Cortex of kidney (tissue), 1 donor: ENCODE results near the gene SPATA24.
"Not testable (repeated sequence)": the region's sequence is repeated elsewhere in the genome, so short reads cannot be mapped to it uniquely, and the experiment has no call there.

ENCODE experiments used
- DNase-seq: peaks from one replicate; lab custom pipeline; 2025; lab: John Stamatoyannopoulos, UW

Gene SPATA24

GRCh38 chr5:139394654-139395566, 9.0 kb downstream of the SPATA24 start, which contains the start of gene PROB1:
TSS of gene PROB1 (minus strand) at chr5:139395104. CDS start at chr5:139395081, 23 bp downstream.
- no peak for DNase-seq

- DNase-seq: no peak
Observed at GRCh38 chr5:139394123-139394653, 9.7 kb downstream of the SPATA24 start.

- DNase-seq: no peak
Observed at GRCh38 chr5:139393497-139394122, 10.3 kb downstream of the SPATA24 start.

- DNase-seq: no peak
Observed at GRCh38 chr5:139392678-139393496, 11.0 kb downstream of the SPATA24 start.

GRCh38 chr5:139392324-139392677, 11.6 kb downstream of the SPATA24 start:
- no peak for DNase-seq

- no peak for DNase-seq
Observed at GRCh38 chr5:139391570-139392323, 12.1 kb downstream of the SPATA24 start.

- DNase-seq: no peak
Observed at GRCh38 chr5:139390639-139391569, 13.0 kb downstream of the SPATA24 start.

- DNase-seq: no peak
Observed at GRCh38 chr5:139389701-139390638, 13.9 kb downstream of the SPATA24 start, which contains the start of gene MZB1. TSS of gene MZB1 (minus strand) at chr5:139389913. CDS start at chr5:139389856, 57 bp downstream.

- DNase-seq: no peak
Observed at GRCh38 chr5:139388198-139388821, 15.6 kb downstream of the SPATA24 start.

- DNase-seq: no peak
Observed at GRCh38 chr5:139387611-139388197, 16.2 kb downstream of the SPATA24 start.

GRCh38 chr5:139386956-139387355, 16.9 kb downstream of the SPATA24 start:
- DNase-seq: not testable (repeated sequence)

- DNase-seq: no peak
Observed at GRCh38 chr5:139386050-139386438, 17.8 kb downstream of the SPATA24 start.

- DNase-seq: no peak
Observed at GRCh38 chr5:139385061-139386049, 18.5 kb downstream of the SPATA24 start.

GRCh38 chr5:139384591-139385051, 19.3 kb downstream of the SPATA24 start:
- DNase-seq: no peak

GRCh38 chr5:139383993-139384590, 19.8 kb downstream of the SPATA24 start:
- no peak for DNase-seq

GRCh38 chr5:139383275-139383992, 20.5 kb downstream of the SPATA24 start, which contains the start of gene SLC23A1:
TSS of gene SLC23A1 (minus strand) at chr5:139383297. CDS start at chr5:139383253, 44 bp downstream.
- no peak for DNase-seq
